ENCODE results near the gene CEP72. TPM values are rescaled to one million over a fixed set of nuclear protein-coding genes. Genes with fewer than 3 reads are reported as not detected.

The CEP72 gene
- total RNA-seq, 1 donor from 2014 or later: 20.1 TPM

DNA sequence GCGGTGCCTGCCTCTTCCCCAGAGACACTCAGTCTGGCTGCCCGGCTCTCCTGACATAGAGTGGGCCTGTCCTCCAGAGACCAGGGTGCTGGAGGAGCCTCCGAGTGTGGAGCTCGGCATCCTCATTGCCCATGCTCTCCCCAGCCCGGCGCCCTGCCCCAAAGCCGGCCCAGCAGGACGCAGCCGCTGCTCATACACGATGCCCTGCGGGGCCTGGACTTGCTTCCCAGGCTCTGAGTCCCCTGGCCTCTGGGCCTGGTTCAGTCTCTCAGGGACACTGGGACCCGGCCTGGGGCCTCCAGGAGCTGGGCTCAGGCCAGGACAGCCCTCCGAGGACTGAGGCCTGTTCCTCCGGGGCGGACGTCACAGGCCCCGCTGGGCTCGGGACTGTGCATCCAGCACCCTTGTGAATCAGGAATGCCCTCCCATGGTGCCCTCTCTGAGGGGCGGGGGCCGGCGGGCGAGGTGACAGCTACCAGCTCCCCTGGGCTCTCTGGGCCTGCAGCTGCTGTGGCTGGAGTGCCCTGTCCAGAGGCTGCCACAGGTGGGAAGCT is 57.8 kb downstream of the CEP72 start:
- H3K27me3 ChIP-seq: no peaks in the 10 kb centered on the region
- peaks cover 39% of the 10 kb centered on the region for H3K4me1 ChIP-seq
- no peaks in the 10 kb centered on the region for H3K9me3 ChIP-seq
- TF ChIP-seq POLR2AphosphoS5 (IDR thresholded peaks at IDR 0.05; ENCODE audit: insufficient read depth in 1 of 2, low read depth in 1 of 2) (no peak), POLR2A (IDR thresholded peaks at IDR 0.05) (no peak)
- TF ChIP-seq, protein P1, sequence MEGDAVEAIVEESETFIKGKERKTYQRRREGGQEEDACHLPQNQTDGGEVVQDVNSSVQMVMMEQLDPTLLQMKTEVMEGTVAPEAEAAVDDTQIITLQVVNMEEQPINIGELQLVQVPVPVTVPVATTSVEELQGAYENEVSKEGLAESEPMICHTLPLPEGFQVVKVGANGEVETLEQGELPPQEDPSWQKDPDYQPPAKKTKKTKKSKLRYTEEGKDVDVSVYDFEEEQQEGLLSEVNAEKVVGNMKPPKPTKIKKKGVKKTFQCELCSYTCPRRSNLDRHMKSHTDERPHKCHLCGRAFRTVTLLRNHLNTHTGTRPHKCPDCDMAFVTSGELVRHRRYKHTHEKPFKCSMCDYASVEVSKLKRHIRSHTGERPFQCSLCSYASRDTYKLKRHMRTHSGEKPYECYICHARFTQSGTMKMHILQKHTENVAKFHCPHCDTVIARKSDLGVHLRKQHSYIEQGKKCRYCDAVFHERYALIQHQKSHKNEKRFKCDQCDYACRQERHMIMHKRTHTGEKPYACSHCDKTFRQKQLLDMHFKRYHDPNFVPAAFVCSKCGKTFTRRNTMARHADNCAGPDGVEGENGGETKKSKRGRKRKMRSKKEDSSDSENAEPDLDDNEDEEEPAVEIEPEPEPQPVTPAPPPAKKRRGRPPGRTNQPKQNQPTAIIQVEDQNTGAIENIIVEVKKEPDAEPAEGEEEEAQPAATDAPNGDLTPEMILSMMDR (IDR thresholded peaks at IDR 0.05): no peak
- DNase-seq (ENCODE audit: extremely low spot score in 2 of 2): no peak
- no peak overlapping the region for H3K4me3 ChIP-seq
- H3K36me3 ChIP-seq: peaks cover 0 to 5% of the 10 kb centered on the region in 2 donors
- no peak overlapping the region for H3K27ac ChIP-seq
- intact Hi-C loops (cut with DNase I): loop anchor here (2.0 to 5.0 kb wide), 3 partner anchors 39 to 232 kb away; partner anchors contain the start of gene ZDHHC11B

DNA sequence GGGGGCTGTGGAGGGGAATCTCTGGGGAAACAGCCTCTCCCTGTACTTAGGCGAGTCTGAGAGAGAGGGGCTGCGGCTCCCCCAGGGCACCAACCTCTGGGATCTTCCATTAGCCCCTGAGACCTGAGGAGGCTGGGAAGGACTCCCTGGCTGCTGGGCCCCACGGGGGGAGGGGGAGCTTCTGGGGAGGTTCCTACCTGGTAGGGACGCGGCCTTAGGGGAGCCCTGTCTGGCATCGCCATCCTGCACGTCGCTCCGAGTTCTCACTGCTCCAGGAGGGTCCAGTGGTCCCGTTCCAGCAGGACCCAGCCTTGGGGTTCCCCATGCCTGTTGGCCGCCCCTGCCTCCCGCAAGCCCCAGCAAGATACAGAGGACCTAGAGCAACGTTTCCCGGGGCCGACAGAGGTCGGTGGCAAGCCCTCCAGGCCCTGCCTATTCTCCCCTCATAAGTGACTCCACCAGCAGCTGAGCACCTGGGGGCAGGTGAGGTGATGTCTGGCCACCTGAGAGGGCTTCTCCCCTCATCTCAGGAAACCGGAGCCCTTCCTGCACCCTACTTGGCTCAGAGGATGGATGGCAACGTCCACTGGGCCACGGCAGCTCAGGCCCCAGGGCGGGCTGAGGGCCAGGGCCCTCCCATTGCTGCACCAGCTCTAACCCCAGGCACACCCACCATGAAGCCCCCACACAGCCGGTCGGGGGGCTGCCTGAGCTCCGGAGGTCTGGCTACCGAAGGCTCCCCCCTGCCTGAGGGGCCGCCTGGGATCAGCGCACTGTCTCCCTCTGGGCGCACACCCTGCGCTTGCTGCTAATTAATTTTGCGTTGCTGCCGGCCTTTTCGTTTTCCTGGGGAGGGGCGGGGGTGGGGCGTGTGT is 58.5 kb downstream of the CEP72 start:
- H3K36me3 ChIP-seq: peaks cover 0 to 5% of the 10 kb centered on the region in 2 donors
- H3K27ac ChIP-seq: no peak overlapping the region
- intact Hi-C loops (cut with DNase I): loop anchor here (5.0 kb wide), 2 partner anchors 112 to 232 kb away; partner anchors contain the start of gene ZDHHC11B
- no peaks in the 10 kb centered on the region for H3K27me3 ChIP-seq
- H3K4me1 ChIP-seq: peaks cover 39% of the 10 kb centered on the region
- DNase-seq (ENCODE audit: extremely low spot score in 2 of 2): no peak
- H3K4me3 ChIP-seq: no peak overlapping the region
- TF ChIP-seq, protein P1 (IDR thresholded peaks at IDR 0.05): no peak
- no peak for TF ChIP-seq POLR2A (IDR thresholded peaks at IDR 0.05)
- no peak for TF ChIP-seq POLR2AphosphoS5 (IDR thresholded peaks at IDR 0.05; ENCODE audit: insufficient read depth in 1 of 2, low read depth in 1 of 2)
- no peaks in the 10 kb centered on the region for H3K9me3 ChIP-seq

DNA sequence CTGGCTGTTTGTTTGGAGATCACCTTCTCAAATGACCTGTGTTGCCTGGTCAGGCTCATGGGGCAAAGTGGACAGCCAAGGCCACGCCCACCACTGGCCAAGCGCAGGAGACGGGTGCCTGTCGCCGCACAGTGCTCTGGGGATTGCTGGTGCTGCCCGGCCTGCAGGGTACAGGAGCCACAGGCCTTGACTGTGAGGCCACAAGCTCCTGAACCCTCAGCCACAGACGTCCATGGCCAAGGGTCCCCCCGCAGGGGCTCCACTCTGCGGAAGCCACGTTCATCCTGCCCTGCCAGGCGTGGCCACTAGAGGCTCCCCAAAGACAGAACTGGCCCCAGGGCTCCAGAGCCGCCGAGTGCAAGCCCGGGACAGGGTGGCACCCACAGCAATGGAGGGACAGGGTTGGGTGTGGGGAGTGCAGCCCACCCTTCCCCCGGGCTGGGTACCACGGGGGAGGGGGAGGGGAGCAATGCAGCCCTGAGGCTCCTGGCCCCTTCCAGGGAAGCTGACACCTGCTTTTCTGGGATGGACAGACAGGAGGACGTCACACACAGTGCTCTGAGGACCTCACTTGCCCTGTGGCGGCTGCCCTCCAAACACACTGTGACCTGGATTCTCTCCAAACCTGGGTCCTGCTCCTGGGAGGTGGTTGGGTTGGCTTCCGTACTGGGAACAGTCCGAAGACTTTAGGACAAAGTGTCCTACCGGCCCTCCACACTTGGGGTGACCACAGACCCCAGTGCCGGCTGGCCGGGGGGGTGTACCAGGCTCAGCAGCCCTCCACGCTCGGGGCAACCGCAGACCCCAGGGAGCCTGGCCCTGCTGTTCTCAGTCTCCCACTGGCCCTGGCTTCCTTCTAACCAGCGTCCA is 59.6 kb downstream of the CEP72 start:
- Histone ChIP-seq H3K27me3 (no peaks in the 10 kb centered on the region), H3K4me1 (peaks cover 39% of the 10 kb centered on the region), H3K4me3 (peak overlapping the region in 1 of 2 donors; percentile 28), H3K27ac (no peak overlapping the region), H3K36me3 (no peaks in the 10 kb centered on the region), H3K9me3 (no peaks in the 10 kb centered on the region)
- DNase-seq (ENCODE audit: extremely low spot score in 2 of 2): no peak
- intact Hi-C loops (cut with DNase I): loop anchor here (5.0 kb wide), 2 partner anchors 111 to 231 kb away; partner anchors contain the start of gene ZDHHC11B
- TF ChIP-seq, protein P1 (IDR thresholded peaks at IDR 0.05): peak; percentile 77 to 81 (median 78)
- no peak for TF ChIP-seq POLR2AphosphoS5 (IDR thresholded peaks at IDR 0.05; ENCODE audit: insufficient read depth in 1 of 2, low read depth in 1 of 2)

DNA sequence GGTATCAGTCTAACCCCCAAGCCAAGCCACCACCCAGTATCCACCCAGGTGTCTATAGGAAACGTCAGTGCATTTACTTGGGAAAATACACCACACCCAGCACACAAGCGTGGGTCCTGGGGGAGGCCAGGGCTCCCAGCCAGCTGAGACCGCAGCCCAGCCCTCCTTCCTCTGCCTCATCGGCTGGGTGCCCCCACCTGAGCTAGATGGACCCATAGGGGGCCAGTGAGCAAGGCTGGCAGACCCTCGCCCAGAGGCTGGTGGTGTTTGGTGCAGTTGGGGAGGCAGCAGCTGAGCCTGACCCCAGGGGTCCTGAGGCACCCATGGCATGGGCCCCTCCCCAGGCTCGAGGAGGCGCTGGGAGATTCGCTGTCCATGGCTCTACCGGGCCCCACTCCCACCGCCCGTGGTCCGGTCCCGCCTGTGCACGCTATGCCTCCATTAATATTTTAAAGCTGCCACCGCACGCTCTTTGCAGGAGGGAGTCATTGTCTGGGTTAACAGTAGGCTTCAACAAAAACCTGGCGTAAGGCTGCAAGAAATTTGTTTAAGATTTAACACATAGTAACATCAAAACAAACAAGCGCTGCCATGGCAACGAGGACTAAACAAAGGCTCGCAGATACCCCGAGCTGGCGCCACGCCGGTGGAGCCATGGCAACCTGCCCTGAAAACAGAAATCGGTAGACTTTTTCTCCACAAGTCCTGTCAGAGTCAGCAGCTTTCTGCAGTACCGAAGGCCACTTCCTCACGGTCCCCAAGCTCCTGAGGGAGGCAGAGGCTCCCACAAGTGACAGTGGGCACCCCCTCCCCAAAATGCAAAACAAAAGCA is 60.4 kb downstream of the CEP72 start:
- Histone ChIP-seq H3K27me3 (no peaks in the 10 kb centered on the region), H3K9me3 (no peaks in the 10 kb centered on the region), H3K36me3 (no peaks in the 10 kb centered on the region), H3K4me1 (peaks cover 39% of the 10 kb centered on the region), H3K27ac (no peak overlapping the region), H3K4me3 (peak overlapping the region; percentile 4 to 28)
- intact Hi-C loops (cut with DNase I): loop anchor here (5.0 kb wide), 2 partner anchors 110 to 230 kb away; partner anchors contain the start of gene ZDHHC11B
- TF ChIP-seq POLR2A (IDR thresholded peaks at IDR 0.05): no peak
- TF ChIP-seq POLR2AphosphoS5 (IDR thresholded peaks at IDR 0.05; ENCODE audit: insufficient read depth in 1 of 2, low read depth in 1 of 2): no peak
- TF ChIP-seq, protein P1 (IDR thresholded peaks at IDR 0.05): no peak
- no peak for DNase-seq (ENCODE audit: extremely low spot score in 2 of 2)
